ENCODE measurements around the gene GPRC5C.

Gene GPRC5C

DNA sequence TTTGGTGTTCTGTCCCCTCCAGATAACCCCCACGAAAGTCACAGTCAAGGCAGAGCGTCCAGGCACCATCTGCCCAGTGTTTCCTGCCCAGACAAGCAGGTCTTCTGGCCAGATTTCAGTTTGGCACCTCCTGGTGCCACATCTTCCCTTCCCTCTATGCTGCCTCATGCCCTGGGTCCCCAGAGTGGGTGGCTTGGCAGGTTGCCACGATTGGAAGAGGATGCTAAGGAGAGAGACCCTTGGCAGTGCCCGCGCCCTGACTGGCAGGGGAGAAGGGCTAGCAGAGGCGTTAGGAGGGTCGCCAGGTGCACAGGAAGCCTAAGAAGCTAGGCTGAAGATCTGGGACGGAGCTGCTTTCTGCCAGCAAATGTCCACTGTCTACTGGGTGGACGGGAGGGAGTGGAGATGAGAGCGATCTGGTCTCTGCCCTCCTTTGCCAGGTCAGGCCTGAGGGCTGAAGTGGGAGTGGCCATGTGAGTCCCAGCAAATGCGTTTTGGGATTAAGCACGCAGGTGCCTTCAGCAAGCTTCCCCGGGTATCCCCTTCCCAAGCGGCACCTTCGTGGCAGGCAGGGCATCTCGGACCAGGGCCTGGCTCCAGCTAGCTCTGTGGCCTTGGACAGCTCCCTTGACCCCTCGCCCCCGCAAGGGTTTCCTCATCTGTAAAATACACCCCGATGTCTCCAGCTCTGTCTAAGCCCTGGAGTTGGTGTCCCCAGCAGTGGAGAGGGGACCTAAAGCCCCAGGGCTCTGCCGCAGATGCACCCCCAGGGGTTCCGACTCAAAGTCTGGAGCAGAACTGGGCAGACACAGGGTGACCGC, 21.2 kb downstream of the GPRC5C start:
- DNase-seq (ENCODE audit: low read depth) = no peak

DNA sequence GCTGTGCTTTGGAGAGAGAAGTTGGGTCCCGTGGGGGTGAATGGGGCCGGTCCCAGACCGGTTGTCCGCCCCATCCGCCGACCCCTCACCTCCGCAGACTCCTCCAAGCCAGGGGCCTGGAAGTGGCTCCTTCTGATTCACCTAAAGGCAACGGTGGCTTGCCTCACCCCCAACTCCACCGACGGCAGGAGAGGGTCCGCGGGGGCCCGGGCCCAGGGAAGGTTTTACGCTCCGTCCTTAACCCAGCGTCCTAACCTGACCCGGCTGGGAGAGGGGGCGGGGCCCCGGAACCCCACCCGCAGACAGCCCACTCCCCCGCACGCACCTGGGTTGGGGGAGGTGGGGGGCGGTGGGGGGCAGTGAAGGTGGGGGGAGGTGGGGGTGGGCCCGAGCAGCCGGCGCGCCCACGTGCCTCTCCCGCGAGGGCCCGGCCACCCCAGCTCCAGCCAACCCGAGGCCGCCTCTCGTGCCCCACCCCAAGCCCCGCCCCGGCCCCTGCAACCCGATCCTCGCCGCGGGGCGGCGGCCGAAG, 21.8 kb downstream of the GPRC5C start:
- no peak for DNase-seq (ENCODE audit: low read depth)

DNA sequence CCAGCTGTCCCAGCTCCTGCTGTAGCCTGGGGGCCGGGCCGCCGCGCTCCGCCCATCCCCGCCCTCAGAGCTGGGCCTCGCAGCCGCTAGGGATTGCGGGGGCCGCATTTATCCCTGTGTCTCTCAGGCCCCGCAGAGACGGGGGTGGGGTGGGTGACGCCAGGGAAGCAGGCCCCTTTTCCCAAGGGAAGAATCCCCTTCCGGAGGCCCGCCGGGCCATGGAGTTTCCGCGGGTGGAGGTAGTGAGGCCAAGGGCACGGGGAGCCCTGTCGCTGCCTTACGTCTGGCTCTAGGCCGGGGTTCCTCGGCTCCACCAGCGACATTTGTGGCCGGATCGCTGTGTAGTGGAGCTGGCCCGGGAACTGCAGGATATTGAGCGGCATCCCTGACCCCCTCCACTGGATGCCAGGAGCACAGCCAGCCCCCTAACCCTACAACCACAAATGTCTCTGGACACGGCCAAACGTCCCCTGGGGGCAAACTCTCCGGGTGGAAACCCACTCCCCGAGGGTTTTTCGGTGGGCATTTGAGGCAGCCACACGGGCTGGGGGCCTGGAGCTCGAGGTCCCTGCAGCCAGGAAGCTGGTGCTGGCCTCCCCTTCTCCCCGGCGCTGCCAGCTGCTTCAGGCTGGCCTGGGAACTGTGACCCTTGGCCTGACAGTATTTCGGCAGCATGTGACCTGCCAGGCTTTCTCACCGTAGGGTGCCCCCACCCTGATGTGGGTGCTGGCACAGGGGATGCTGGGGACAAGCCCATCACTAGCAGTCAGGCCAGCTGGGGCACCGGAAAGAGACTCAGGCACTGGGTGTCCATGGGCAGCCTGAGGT, 22.5 kb downstream of the GPRC5C start:
- DNase-seq (ENCODE audit: low read depth) = peak; percentile 40

DNA sequence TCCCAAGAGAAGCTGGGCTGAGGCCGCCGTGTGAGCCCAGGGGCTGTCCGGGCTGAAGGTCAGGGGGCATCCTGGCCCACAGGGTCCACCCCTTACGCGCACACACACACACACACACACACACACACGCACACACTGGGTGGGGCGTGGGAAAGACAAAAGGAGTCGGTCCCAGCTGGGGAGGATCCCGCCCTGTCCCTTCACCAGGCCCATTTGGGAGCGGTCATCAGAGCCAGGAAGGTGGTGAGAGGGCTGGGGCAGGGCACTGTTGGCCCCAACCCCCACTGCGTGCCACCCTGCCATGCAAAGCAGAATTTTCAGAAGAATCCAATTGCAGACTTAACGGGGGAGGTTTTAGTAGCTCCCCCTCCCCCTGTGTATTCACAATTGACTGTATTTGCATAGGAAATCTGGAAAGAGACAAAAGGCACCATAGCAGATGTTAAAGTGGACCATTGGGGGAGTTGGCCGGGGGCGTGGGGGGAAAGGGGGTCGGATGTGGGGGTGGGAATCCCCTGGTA, 23.2 kb downstream of the GPRC5C start:
- DNase-seq (ENCODE audit: low read depth) = no peak

DNA sequence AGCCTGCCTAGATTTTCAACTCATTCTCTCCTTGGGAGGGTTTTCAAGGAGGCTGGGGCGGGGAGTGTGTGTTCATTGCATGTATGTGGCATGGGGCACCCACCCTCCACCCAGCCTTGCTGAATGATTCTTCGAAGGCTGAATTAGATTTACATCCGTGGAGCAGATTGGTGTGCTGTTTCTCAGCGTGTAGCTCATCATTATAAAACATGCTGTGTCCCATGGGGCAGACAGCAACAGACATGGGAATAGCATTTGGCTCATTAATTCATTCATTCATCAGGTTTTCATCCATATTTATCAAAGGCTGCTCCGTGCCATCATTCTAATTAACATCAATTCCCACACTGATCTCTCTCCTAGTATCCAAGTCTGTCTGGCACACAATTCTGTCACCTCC, 23.9 kb downstream of the GPRC5C start:
- no peak for DNase-seq (ENCODE audit: low read depth)

DNA sequence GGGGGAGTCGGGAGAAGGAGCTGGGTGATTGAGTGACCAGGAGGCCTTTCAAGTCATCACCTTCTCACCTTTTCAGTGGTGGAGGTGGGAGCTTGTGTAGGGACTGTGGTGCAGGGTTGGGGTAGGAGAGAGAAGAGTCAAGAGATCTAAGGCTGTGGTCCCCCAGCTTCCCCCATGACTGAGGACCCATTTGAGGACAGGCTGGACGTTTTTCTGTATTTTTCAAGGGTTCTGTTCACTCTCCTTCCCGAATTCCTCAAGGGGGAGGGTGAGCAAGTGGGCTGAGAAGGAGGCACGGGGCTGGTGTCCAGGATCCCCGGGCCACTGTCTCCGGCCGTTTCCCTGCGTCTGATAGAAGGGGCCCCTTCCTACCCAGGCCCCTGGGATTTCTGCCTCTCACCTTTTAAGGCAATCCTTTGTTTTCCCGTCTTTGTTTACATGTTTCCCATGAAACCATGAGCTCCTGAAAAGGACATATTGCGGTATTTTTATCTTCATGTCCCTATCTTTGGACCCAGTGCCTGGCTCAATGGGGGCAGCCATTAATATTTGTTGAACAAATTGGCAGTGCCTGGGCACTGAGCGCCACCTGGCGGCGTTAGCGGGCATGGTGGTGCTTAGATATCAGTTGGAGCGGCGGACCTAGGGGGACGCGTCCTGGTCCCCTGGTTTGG, 25.4 kb downstream of the GPRC5C start:
- DNase-seq (ENCODE audit: low read depth) = peak; percentile 53

DNA sequence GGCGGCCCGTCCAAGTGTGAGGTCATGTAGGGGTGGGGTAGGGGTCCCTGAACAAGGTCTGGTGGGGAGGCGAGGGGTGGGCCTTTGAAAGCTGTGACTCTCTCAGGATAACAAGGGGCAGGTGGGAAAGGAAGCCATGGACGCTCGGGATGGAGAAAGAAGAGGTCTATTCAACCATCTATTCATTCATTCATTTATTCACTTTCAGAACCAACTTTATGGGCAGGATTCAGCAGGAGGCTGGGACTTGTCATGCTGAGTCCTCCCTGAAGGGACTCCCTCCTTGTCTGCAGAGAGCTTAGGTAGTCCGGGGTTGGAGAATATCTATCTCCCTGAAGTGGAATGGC, 25.9 kb downstream of the GPRC5C start:
- no peak for DNase-seq (ENCODE audit: low read depth)

DNA sequence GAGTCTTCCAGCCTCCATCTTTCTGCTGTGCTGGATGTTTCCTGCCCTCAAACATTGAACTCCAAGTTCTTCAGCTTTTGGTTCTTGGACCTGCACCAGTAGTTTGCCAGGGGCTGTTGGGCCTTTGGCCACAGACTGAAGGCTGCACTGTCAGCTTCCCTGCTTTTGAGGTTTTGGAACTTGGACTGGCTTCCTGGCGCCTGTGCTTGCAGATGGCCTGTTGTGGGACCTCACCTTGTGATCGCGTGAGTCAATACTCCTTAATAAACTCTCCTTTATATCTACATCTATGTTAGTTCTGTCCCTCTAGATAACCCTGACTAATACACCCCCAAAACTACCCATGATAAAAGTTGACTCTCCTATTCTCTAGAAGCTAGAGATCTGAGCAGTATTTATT, 26.9 kb downstream of the GPRC5C start:
- no peak for DNase-seq (ENCODE audit: low read depth)

DNA sequence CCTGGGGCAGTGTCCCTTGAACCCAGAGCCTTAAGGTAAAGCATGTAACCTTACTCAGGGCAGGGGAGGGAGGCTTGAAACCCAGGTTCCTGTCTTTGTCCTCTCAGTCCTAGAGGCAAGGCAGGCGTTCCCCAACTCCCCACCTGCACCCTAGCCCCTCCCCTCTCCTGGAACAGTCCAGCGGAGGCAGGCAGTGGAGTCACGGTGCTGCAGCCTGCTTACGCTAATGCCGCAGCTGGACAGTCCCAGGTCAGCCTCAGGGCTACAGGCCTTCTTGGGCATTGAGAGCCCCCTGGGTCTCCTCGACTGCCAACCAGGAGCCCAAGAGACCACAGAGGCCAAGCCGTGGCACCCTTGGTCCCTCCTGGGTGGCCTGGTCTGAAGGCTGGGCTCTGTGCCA, 27.7 kb downstream of the GPRC5C start:
- DNase-seq (ENCODE audit: low read depth) = no peak

DNA sequence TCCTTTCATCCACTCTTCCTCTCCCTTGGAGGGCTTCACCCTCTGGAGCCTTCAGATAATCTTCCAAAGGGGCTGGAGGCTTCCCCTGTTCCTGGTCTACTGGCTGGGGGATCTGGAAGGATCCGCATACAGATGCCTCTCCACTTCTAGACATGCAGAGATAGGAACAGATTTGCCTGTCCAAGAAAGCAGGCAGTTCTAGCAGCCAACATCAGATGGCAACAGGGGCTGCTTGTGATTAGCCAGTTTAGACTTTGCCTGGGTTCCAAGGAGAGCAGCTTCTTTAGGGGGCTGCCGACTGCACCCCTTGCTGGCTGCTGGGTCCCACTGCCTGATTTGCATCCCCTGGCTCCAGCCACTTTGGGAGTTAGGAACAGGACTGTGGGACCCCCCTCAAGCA, 28.4 kb downstream of the GPRC5C start:
- no peak for DNase-seq (ENCODE audit: low read depth)

DNA sequence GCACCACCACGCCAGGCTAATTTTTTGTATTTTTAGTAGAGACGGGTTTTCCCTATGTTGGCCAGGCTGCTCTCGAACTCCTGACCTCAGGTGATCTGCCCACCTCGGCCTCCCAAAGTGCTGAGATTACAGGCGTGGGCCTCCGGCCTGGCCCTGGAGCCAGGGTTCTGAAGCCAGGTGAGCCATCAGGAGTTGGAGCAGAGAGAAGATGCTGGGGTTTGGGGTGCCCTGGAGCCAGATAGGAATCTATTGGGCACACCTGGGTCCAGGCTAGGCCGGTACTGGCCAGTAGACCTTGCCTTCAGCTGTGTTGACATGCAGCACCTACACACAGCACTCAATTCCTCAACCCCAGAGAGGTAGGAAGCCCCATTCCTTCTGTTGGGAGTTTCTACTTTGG, 29.1 kb downstream of the GPRC5C start:
- DNase-seq (ENCODE audit: low read depth) = no peak

DNA sequence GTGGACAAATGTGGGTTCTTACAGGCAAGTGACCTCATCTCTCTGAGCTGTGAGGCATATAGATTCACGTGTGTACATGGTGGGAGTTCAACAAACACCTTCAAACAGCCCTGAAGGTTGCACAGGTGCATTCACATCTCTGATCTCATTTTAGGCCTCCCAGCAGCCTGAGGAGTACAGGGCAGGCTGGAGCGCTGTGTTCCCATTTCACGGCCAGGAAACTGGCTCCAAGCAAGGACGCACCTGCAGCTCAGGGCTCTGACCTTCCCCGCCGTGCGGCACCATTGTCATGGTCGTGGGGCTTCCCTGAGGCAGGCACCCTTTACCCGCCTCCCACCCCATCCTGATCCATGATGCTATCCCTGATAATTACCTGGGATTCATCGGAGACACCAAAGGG, 29.7 kb downstream of the GPRC5C start:
- no peak for DNase-seq (ENCODE audit: low read depth)

DNA sequence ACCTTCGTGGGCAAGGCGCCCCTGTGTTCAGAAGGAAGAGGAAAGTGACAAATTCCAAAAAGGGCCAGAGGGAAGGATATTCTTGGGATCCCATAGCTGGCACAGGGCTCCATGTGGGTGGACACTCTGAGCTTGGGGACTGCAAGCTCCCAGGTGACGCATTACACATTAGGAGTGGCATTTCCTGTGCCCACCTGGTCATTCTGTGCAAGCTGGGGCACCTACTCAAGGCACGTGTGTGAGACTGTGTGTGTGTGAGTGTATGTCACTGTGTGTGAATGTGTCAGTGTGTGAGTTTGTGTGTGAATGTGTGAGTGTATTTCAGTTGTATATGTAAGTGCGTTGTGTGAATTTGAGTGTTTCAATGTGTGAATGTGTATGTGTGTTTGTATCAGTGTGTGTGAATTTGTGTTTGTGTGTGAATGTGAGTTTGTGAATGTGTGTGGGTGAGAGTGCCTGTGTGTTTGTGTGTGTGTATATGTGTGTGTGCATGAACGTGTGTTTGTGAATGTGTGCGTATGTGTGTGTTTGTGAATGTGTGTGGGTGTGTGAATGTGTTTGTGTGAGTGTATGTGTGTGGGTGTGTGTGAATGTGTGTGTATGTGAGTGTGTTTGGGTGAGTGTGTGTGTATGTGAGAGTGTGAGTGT, 33.0 kb downstream of the GPRC5C start:
- DNase-seq (ENCODE audit: low read depth) = no peak

DNA sequence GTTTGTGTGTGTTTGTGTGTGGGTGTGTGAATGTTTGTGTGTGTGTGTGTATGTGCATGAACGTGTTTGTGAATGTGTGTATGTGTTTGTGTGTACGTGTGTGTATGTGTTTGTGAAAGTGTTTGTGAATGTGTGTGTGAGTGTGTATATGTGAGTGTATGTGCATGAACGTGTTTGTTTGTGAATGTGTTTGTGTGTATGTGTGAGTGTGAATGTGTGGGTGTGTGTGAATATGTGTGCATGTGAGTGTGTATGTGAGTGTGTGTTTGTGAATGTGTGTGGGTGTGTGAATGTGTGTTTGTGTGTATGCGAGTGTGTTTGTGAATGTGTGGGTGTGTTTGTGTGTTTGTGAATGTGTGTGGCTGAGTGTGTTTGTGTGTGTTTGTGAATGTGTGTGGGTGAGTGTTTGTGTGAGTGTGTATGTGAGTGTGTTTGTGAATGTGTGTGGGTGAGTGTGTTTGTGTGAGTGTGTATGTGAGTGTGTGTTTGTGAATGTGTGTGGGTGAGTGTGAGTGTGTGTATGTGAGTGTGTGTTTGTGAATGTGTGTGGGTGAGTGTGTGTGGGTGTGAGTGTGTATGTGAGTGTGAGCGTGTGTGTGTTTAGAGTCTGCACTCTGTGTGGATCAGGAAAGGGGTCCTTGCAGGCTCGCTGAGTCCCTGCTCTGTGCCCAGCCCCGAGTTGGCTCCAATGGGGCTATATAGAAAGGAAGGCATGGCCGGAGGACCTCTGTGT, 33.7 kb downstream of the GPRC5C start:
- DNase-seq (ENCODE audit: low read depth) = no peak

DNA sequence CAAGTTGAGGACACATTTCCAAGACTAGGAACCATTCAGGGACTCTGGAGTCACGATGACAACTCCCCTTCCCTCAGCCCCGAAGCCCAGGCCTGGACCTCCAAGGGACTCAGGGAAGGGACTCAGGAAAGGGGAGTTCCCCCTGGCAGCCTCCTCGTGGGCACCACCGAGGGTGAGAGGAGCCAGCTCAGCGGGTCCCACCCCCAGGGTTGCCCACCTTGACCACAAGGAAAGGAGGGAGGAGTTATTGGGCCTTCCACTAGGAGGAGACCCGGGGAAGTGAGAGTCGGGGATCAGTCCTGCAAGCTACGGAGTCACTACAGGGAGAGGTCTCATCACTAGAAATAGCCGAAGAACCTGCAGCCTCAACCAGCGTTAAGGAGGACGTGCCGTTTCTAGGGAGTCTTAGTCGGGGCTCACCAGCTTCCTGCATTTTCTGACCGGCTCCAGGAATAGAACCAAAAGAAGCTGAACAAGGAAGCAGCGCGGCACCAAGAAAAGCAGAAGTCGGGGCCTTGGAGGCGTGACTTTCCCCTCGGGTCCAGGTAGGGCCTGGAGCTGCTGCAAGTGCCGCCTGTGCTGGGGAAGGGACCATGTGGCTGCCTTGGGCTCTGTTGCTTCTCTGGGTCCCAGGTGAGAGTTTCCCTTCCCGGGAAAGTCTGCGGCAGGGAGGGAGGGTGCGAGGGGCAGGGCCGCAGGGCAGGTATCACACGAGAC, 34.4 kb downstream of the GPRC5C start, which contains the start of gene CD300A:
Gene CD300A, plus strand, starts transcription at position 524 of the 717 bp plus-strand sequence. Its CDS starts 70 bp downstream, at position 594.
- no peak for DNase-seq (ENCODE audit: low read depth)

DNA sequence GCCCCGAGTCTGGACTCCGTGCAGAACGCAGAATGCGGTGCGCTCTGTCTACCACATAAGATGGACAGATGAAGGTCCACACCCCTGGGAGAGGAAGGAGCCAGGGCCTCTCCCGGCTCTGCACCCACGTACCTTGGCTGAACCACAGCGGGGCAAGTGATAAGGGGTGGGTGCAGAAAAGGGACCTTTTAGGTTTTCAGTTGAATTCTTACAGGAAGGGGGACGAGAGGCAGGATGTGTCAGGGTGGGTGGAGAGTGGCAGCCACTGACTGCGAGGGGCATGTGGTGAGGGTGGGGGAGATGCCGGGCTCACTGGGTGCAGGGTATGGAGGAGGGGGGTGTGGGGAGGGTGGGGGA, 34.9 kb downstream of the GPRC5C start:
- DNase-seq (ENCODE audit: low read depth) = no peak

DNA sequence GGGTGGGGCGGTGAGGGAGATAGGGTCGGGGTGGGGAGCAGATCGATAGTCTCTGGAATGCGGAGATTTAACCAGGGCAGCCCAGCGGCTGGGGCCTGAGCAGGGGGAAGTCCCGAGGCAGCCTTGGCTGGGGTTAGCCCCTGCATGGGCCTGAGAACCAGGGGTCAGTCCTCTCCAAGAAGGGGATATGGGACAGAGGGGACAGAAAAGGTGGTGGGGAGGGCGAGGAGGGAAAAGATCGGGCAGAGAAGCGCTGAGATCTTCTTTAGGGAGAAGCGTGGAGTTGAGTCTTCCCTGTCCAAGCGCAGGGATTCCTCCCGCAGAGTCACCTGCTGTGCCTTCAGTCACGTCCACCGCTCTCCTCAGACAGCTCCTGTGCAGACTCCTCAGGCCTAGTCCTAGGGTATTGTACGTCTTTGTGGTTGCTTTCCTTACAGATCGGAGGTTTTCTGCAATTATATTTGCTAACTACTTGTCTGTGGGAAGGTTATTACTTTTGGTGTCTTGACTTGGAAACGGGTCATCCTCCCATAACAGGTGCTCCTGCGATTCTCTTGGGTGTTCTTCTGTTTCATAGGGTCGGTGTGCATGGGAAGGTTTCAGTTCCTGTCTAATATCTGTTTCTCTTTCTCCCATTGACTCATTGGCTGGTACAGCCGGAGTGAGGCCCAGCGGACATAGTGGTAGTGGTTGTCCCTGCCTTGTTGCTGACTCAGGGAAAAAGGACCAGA, 35.5 kb downstream of the GPRC5C start:
- no peak for DNase-seq (ENCODE audit: low read depth)

DNA sequence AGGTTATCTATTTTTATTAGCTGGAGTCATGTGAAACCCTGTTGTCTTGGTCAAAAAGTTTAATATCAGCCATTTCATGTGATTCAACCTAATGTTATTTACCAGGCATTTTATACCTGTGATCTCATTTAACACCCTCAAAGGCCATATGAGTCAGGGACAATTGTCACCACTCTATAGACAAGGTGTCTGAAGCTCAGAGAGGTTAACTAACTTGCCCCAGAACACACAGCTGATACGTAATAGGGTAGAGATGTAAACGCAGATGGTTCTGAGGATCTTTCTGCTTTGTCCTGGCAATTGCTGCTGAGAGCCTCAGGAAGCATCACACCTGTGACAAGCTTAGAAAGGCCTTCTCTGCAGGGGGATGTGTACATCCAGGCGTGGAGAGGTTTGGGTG, 39.5 kb downstream of the GPRC5C start:
- no peak for DNase-seq (ENCODE audit: low read depth)

DNA sequence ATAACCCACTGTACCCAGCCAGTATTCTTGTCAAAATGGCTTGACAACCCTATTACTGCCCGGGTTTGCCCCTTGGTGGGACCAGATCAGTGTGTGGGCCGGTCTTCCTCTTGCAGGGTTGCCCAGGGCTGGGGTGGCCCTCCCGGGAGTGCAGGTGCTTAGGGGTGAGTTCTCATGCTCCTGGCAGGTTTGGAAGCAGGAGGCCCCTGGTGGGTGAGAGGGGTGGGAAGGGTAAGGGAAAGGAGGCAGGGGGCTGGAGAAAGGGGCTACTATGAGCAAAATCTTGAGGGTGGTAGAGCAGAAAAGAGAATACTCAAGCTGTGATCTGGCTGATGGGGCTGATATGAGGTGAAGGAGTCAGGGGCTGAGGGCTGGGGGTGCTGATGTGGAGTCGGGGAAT, 41.0 kb downstream of the GPRC5C start:
- DNase-seq (ENCODE audit: low read depth) = no peak

DNA sequence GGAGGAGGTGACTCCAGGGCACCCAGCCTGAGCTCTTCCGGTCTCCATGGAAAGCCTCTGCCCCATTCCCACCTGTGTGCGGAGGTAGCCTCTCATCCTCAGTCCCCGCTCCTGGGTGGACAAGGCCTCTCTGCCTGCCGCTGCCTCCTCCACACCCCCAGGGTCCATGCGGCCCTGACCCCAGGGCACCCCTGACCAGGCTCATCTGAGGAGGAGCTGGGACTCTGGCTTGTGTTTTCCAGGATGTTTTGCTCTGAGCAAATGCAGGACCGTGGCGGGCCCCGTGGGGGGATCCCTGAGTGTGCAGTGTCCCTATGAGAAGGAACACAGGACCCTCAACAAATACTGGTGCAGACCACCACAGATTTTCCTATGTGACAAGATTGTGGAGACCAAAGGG, 41.4 kb downstream of the GPRC5C start:
- no peak for DNase-seq (ENCODE audit: low read depth)

All from ELR (cell line).